ENCODE measurements around the gene IGSF21. TPM values are rescaled to one million over a fixed set of nuclear protein-coding genes. Genes with fewer than 3 reads are reported as not detected.

The IGSF21 gene
- total and polyA plus RNA-seq, 2 of the 8 experiments (the other 6 are each of a cell fraction or from before 2014, with no cell fraction given): 22.5 to 28.5 TPM

- DNase-seq (ENCODE audit: low read depth in 1 of 2, low spot score in 2 of 2) (no peak), FAIRE-seq (no peak)
- H2BK120ac ChIP-seq (replicated peaks; ENCODE audit: low read depth, low read length): no peak overlapping the region
- H3K4me2 ChIP-seq (ENCODE audit: insufficient read depth in 1 of 2, low read depth in 2 of 2, low read length in 2 of 2): 0 out of 4 replicates have a peak overlapping the region, but pooled peaks of 1 of the 2 experiments have one; percentile 22
- H2BK20ac ChIP-seq (ENCODE audit: low read length): peak overlapping the region; percentile 86; the same call in 1 of the 2 replicates
- peaks cover 0 to 6% (median 4%) of the 10 kb centered on the region in 4 experiments; a peak in 4 of 7 replicates for H3K4me1 ChIP-seq (replicated peaks in 1 of 4; ENCODE audit: control insufficient read depth in 3 of 4, insufficient read depth in 4 of 4, low read length in 3 of 4)
- H3K79me1 ChIP-seq (ENCODE audit: low read depth, low read length): no peaks in the 10 kb centered on the region
- CTCF ChIA-PET (ENCODE audit: partially characterized antibody): interaction anchor here (1.9 to 6.7 kb wide), 2 partner anchors 11 to 239 kb away, joined by 4 to 71 read pairs; no protein-coding TSS in a partner anchor
- H4K91ac ChIP-seq (replicated peaks; ENCODE audit: insufficient read length, low read length): no peak overlapping the region
- H2AK5ac ChIP-seq (ENCODE audit: low read depth, low read length): 0 out of 2 replicates have a peak overlapping the region, but pooled peaks have one; percentile 53
- H3K9ac ChIP-seq (replicated peaks in 1 of 4; ENCODE audit: extremely low read depth in 1 of 4, low read depth in 3 of 4, low read length in 3 of 4): no peak overlapping the region
- 94% methylated on average over 3 of the region's 3 CpGs; no CpG with 5 or more reads in 1 of the 2 experiments for WGBS, 2 experiments (ENCODE audit: extremely low coverage in 1 of 2, insufficient coverage in 1 of 2, insufficient read length in 1 of 2, insufficient replicate concordance in 2 of 2, low coverage in 1 of 2, low lambda C conversion rate in 2 of 2, missing lambda C conversion rate in 1 of 2)
- H4K20me1 ChIP-seq (replicated peaks in 1 of 2; ENCODE audit: control insufficient read depth in 1 of 2, insufficient read depth in 2 of 2, low read length in 2 of 2): no peaks in the 10 kb centered on the region
- no peak overlapping the region for H3K27ac ChIP-seq (ENCODE audit: low read depth, low read length)
- H3K56ac ChIP-seq (replicated peaks; ENCODE audit: insufficient read length, low read depth, low read length): no peak overlapping the region
- H3K4ac ChIP-seq (replicated peaks; ENCODE audit: insufficient read length, low read depth, low read length): no peak overlapping the region
- H3K27me3 ChIP-seq (replicated peaks in 1 of 4; ENCODE audit: control insufficient read depth in 3 of 4, extremely low read depth in 1 of 4, insufficient read depth in 3 of 4, low read length in 3 of 4): no peaks in the 10 kb centered on the region
- no peaks in the 10 kb centered on the region for H3K79me2 ChIP-seq (ENCODE audit: control insufficient read depth in 1 of 2, insufficient read depth in 2 of 2, low read length in 2 of 2)
- no peaks in the 10 kb centered on the region for H3K9me3 ChIP-seq (ENCODE audit: insufficient read depth in 2 of 2, low read depth in 1 of 2, low read length in 1 of 2)
- no peak overlapping the region for H2BK5ac ChIP-seq (ENCODE audit: low read depth, low read length)
- no peak overlapping the region for H2AFZ ChIP-seq (ENCODE audit: low read length)
- no peak overlapping the region for H4K8ac ChIP-seq (ENCODE audit: extremely low read depth, insufficient read depth, low read length)
- TF ChIP-seq YY1 (IDR thresholded peaks at IDR 0.05; ENCODE audit: low read depth, low read length) (peak; percentile 80), CREB1 (IDR thresholded peaks at IDR 0.05) (no peak)
- H3K23me2 ChIP-seq (ENCODE audit: low read depth, low read length): no peaks in the 10 kb centered on the region
- POLR2A ChIA-PET (ENCODE audit: partially characterized antibody): interaction anchor here (1.2 to 1.4 kb wide), 3 partner anchors 61 to 148 kb away, joined by 3 to 5 read pairs (median 4); partner anchors contain the start of gene KLHDC7A
- no peak overlapping the region for H3K23ac ChIP-seq (ENCODE audit: insufficient read length)
- no peak overlapping the region for H4K5ac ChIP-seq (ENCODE audit: insufficient read length, low read depth, low read length)
- no peak overlapping the region for H3K4me3 ChIP-seq (ENCODE audit: extremely low read depth in 1 of 4, insufficient read depth in 2 of 4, low read depth in 3 of 4, low read length in 4 of 4)
- H2BK15ac ChIP-seq (ENCODE audit: low read length): no peak overlapping the region
- H3K18ac ChIP-seq (ENCODE audit: extremely low read depth, low read length): no peak overlapping the region
- peak overlapping the region; percentile 61; the same call in 1 of the 2 replicates for H2BK12ac ChIP-seq (ENCODE audit: low read depth, low read length)
- H3K14ac ChIP-seq (ENCODE audit: insufficient read length): no peak overlapping the region
- H3K36me3 ChIP-seq (ENCODE audit: control insufficient read depth in 2 of 4, insufficient read depth in 4 of 4, low read length in 3 of 4): no peaks in the 10 kb centered on the region
Measured at GRCh38 chr1:18333220-18333619, 225.6 kb downstream of the IGSF21 start.
